Cardiac ventricle fibroblast (primary cell): Measurements from ENCODE around the gene NT5C2. TPM values are rescaled to one million over a fixed set of nuclear protein-coding genes. Genes with fewer than 3 reads are reported as not detected.

Experiments used
- total RNA-seq: library from RNA; depleted of rRNA; stranded (reverse); fragments of >200 nt; gene quantifications from 2 replicates; pipeline ENCODE4 v1.2.3, GENCODE V29; 2015

NT5C2 gene
- total RNA-seq = 55.4 and 101 TPM in 2 replicates

GRCh38 chr10:103193107-103193819 is at the start of gene NT5C2:
Gene NT5C2 (minus strand): TSS chr10:103193272. CDS start chr10:103174958, 18,314 bp downstream.

Other genes with a start within 250 kb of the NT5C2 start
- not detected in 2 replicates for gene RPEL1, start 52.6 kb upstream of the NT5C2 start, total RNA-seq
- 0.12 and 0.59 TPM in 2 replicates for gene INA, start 83.9 kb upstream of the NT5C2 start, total RNA-seq
- gene PCGF6, start 157.9 kb upstream of the NT5C2 start, total RNA-seq = 8.2 and 11.5 TPM in 2 replicates
- gene TAF5, start 174.7 kb upstream of the NT5C2 start, total RNA-seq = 3.1 and 3.2 TPM in 2 replicates
- gene ATP5MK, start 203.2 kb upstream of the NT5C2 start, total RNA-seq = 269 and 308 TPM in 2 replicates
- 18.3 and 18.5 TPM in 2 replicates for gene PDCD11, start 203.4 kb upstream of the NT5C2 start, total RNA-seq